Activated naive CD8-positive, alpha-beta T cell treated with anti-CD3 and anti-CD28 coated beads, Interleukin-2, amount 50 U/mL, for 24 hours (primary cell): ENCODE measurements around the gene ANXA11.
"Not testable (repeated sequence)": the region's sequence is repeated elsewhere in the genome, so short reads cannot be mapped to it uniquely, and the experiment has no call there.

ENCODE experiments used
- ATAC-seq: fragments of 150-1000 bp; cut with Tn5 transposase; one replicate; pipeline ENCODE4 v1.10.0; 2021
- DNase-seq: peaks from one replicate; pipeline ENCODE4 v3.0.0; 2021
- H3K27ac Mint-ChIP-seq: one replicate; pipeline ENCODE4 v1.8.0; 2021; ENCODE audit warnings: mild to moderate bottlenecking, mixed read lengths
- H3K27me3 Mint-ChIP-seq: one replicate; pipeline ENCODE4 v1.8.0; 2021; ENCODE audit warnings: mixed read lengths
- H3K36me3 Mint-ChIP-seq: one replicate; pipeline ENCODE4 v1.8.0; 2021; ENCODE audit warnings: low read depth, mixed read lengths
- H3K4me1 Mint-ChIP-seq: one replicate; pipeline ENCODE4 v1.8.0; 2021; ENCODE audit warnings: mixed read lengths
- H3K4me3 Mint-ChIP-seq: one replicate; pipeline ENCODE4 v1.8.0; 2021; ENCODE audit warnings: mild to moderate bottlenecking, moderate library complexity, mixed read lengths
- H3K9me3 Mint-ChIP-seq: one replicate; pipeline ENCODE4 v1.8.0; 2021; ENCODE audit warnings: mixed read lengths

ANXA11 gene

DNA sequence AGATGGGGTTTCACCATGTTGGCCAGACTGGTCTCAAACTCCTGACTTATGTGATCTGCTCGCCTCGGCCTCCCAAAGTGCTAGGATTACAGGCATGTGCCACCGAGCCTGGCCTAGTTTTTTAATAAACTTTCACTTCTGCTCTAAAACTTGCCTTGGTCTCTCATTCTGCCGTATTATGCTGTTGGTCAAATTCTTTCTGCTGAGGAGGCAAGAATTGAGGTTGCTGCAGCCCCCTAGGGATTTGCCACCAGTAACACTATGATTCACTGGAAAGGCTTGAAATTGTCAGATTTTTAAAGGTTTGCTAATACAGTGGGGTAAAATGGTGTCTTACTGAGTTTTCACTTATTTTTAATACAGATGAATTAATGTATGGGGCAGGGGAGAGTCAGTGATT, 21.4 kb upstream of the ANXA11 start:
- H3K36me3 Mint-ChIP-seq, H3K27me3 Mint-ChIP-seq, H3K9me3 Mint-ChIP-seq, H3K27ac Mint-ChIP-seq, ATAC-seq, H3K4me1 Mint-ChIP-seq, H3K4me3 Mint-ChIP-seq, DNase-seq: not testable (repeated sequence)

GRCh38 chr10:80223031-80223419, 17.7 kb upstream of the ANXA11 start:
- H3K9me3 Mint-ChIP-seq, H3K4me1 Mint-ChIP-seq, H3K4me3 Mint-ChIP-seq, ATAC-seq, H3K27ac Mint-ChIP-seq, DNase-seq, H3K27me3 Mint-ChIP-seq, H3K36me3 Mint-ChIP-seq: not testable (repeated sequence)

DNA sequence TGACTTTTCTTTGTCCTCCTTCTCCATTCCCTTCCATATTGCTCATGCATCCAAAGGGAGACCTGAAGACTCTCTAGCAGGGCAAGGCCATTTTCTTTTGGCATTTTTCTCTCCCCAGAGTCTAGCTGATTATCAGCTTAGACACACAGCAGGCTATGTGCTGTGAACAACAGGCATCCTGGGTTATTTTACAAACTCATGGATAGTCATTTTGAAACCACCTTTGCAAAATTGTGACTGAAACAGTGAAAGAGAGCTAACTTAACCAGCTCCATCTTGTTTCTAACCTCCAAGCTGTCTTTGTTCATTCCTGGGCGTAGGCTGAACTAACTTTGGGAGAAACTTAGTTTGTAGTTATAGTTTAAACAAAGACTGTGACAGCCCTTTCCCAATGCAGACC, 13.5 kb upstream of the ANXA11 start:
- DNase-seq, H3K4me3 Mint-ChIP-seq, H3K27me3 Mint-ChIP-seq, H3K9me3 Mint-ChIP-seq, H3K36me3 Mint-ChIP-seq, H3K27ac Mint-ChIP-seq, H3K4me1 Mint-ChIP-seq: not testable (repeated sequence)
- peak; percentile 46 for ATAC-seq

GRCh38 chr10:80214368-80214982, 9.1 kb upstream of the ANXA11 start:
- not testable (repeated sequence) for ATAC-seq, H3K27ac Mint-ChIP-seq, H3K27me3 Mint-ChIP-seq, H3K36me3 Mint-ChIP-seq, H3K4me3 Mint-ChIP-seq, H3K4me1 Mint-ChIP-seq, DNase-seq, H3K9me3 Mint-ChIP-seq

DNA sequence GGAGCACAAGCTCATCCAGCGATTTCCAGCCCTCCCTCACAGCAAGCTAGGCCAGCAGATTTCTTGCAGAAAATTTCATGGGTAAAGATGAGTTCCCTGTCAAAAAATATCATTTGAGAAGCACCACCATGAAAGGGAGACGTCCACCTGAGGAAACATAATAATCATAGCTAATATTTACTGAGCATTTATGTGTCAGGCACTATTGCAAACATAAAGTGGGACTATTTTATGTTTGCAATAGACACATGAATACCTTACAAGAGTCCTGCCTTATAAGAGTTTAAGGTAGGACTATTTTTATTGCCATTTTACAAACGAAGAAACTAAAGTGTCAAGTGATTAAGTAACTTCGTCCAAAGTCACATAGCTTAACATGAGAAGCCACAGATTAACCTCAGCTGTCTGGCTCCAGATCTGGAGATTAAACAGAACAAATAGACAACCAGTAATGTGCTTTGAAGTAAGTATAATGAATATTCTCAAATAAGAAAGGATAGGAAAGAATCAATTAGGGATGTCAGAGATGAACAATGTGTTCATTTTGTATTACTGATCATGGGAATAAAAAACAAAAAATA, 7.3 kb upstream of the ANXA11 start:
- not testable (repeated sequence) for DNase-seq, H3K36me3 Mint-ChIP-seq, H3K27me3 Mint-ChIP-seq, H3K9me3 Mint-ChIP-seq, ATAC-seq, H3K4me3 Mint-ChIP-seq, H3K27ac Mint-ChIP-seq, H3K4me1 Mint-ChIP-seq

GRCh38 chr10:80211786-80212185, 6.4 kb upstream of the ANXA11 start:
- no peak overlapping the region for H3K27ac Mint-ChIP-seq
- H3K4me1 Mint-ChIP-seq = peaks cover 4% of the 10 kb centered on the region
- peaks cover 2% of the 10 kb centered on the region for H3K27me3 Mint-ChIP-seq
- H3K36me3 Mint-ChIP-seq = no peaks in the 10 kb centered on the region
- no peak overlapping the region for H3K4me3 Mint-ChIP-seq
- no peak for DNase-seq
- H3K9me3 Mint-ChIP-seq = no peaks in the 10 kb centered on the region
- no peak for ATAC-seq

GRCh38 chr10:80210259-80210658, 4.9 kb upstream of the ANXA11 start:
- H3K36me3 Mint-ChIP-seq = no peaks in the 10 kb centered on the region
- H3K27me3 Mint-ChIP-seq = no peaks in the 10 kb centered on the region
- no peak overlapping the region for H3K27ac Mint-ChIP-seq
- H3K9me3 Mint-ChIP-seq = no peaks in the 10 kb centered on the region
- H3K4me1 Mint-ChIP-seq = peaks cover 16% of the 10 kb centered on the region
- no peak for DNase-seq
- no peak overlapping the region for H3K4me3 Mint-ChIP-seq
- ATAC-seq = no peak

- Mint-ChIP-seq H3K4me1 (peaks cover 29% of the 10 kb centered on the region), H3K9me3 (no peaks in the 10 kb centered on the region), H3K36me3 (peaks cover 2% of the 10 kb centered on the region), H3K27ac (no peak overlapping the region), H3K27me3 (no peaks in the 10 kb centered on the region), H3K4me3 (no peak overlapping the region)
- ATAC-seq = no peak
- no peak for DNase-seq
These were observed 2.5 kb upstream of the ANXA11 start for GRCh38 chr10:80207768-80208370.

DNA sequence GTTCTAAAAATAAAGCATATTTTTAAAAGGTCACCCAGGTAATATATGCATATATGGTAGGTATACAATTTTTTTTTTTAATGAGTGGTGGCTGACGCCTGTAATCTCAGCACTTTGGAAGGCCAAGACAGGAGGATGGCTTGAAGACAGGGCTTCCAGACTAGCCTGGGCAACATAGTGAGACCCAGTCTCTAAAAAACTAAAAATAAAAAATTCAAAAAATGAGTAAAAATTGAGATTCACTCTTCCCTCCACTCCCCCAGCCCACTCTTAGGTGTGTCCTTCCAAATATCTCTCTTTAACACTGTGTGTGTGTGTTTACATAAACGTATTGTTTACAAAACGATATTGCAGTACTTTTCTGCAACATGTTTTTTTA, 929 bp upstream of the ANXA11 start:
- Mint-ChIP-seq H3K36me3 (peaks cover 7% of the 10 kb centered on the region), H3K27me3 (no peaks in the 10 kb centered on the region), H3K4me1 (peaks cover 45% of the 10 kb centered on the region), H3K4me3 (peak overlapping the region; percentile 81), H3K9me3 (no peaks in the 10 kb centered on the region), H3K27ac (peak overlapping the region; percentile 90)
- ATAC-seq (no peak), DNase-seq (no peak)

- H3K4me3 Mint-ChIP-seq = peak overlapping the region; percentile 91
- no peaks in the 10 kb centered on the region for H3K27me3 Mint-ChIP-seq
- peak; percentile 36 for DNase-seq
These were observed 460 bp downstream of the ANXA11 start for GRCh38 chr10:80204677-80205476.

DNA sequence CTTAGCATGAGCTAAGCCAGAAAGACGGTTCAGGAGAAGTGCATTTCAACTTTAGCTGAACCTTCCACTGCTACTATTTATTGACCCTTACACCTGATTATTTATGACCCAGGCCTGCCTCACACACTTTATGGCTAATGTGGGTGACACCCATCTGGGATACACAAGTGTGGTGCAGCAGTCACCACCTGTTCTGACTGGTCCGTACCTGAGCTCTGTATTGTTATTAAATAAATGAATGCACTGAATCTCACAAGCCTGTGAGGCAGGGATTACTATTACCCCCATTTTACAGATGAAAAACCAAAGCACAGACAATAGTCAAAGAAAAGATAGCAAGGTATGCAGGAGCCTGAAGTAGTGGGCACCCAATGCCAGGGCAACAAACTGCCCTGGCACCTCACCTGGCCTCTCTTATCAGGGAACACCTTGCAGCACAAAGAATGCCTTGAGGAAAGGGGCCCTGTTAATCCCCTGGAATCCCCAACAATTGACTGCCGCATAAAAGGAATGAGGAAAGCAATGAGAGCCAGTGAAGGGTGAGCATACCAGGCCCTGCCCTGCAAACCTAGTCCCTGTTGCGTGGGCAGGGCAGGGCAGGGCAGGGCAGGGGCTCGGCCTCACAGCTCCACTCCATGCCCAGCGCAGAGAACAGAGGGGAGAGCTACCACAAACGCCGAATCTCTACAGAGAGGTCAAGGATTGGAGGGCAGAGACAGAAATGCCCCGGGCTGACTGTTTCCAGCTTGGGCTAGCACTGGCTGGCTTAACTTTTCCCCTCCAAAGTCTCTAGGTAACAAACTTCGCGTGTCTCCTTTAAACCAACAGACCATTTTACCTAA, 1.3 kb downstream of the ANXA11 start:
- H3K4me3 Mint-ChIP-seq = peak overlapping the region; percentile 91
- H3K27ac Mint-ChIP-seq = peak overlapping the region; percentile 81
- H3K9me3 Mint-ChIP-seq = no peaks in the 10 kb centered on the region
- H3K27me3 Mint-ChIP-seq = no peaks in the 10 kb centered on the region
- no peak for ATAC-seq
- H3K36me3 Mint-ChIP-seq = peaks cover 15% of the 10 kb centered on the region
- peaks cover 60% of the 10 kb centered on the region for H3K4me1 Mint-ChIP-seq
- DNase-seq = no peak

More at GRCh38 chr10:80204677-80205476, 460 bp downstream of the ANXA11 start:
- no peak for ATAC-seq
- Mint-ChIP-seq H3K27ac (peak overlapping the region; percentile 81), H3K36me3 (peaks cover 15% of the 10 kb centered on the region), H3K4me1 (peaks cover 58% of the 10 kb centered on the region), H3K9me3 (no peaks in the 10 kb centered on the region)

DNA sequence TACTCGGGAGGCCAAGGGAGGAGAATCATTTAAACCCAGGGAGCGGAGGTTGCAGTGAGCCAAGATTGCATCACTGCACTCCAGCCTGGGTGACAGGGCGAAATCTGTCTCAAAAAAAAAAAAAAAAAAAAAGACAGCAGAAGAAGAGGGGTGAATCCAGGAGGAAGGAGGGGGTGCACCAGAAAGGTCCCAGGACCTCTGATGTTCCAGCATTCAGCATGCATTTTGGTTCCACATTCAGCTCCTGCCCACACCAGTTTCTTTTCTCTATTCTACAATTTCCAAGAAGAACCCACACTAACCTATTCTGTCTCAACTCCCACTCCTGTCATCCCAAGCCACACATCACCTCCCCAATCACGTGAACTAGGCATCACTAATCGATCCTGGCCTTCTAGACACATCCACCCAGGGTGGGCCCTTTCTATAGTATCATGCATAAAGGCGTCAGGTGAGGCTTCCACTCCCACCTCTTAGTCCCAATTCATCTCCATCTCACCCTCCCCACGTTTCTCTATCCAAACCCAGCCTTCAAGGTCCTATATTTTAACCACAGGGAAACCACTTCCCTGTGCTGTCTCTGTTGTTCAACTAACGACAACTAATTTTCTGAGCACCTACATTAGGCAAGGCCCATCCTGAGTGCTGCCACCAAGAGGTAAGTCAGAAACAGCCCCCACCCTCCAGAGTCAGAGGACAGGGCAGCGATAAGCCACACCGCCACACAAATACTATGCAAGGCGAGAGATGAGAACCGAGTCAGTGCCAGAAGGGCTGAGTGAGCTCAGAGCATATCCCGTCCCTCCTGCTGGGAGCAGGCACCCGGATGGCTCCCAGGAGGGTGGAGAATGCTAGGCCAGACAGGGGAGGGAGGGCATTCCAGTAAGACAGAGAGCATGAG, 2.2 kb downstream of the ANXA11 start:
- peak; percentile 67 for DNase-seq
- peak; percentile 72 for ATAC-seq
- H3K27ac Mint-ChIP-seq = peak overlapping the region; percentile 81
- peak overlapping the region; percentile 91 for H3K4me3 Mint-ChIP-seq
- peaks cover 66% of the 10 kb centered on the region for H3K4me1 Mint-ChIP-seq
- H3K9me3 Mint-ChIP-seq = no peaks in the 10 kb centered on the region
- H3K36me3 Mint-ChIP-seq = peaks cover 15% of the 10 kb centered on the region
- H3K27me3 Mint-ChIP-seq = no peaks in the 10 kb centered on the region

- DNase-seq, H3K9me3 Mint-ChIP-seq, ATAC-seq, H3K27me3 Mint-ChIP-seq: not testable (repeated sequence)
- peaks cover 15% of the 10 kb centered on the region for H3K36me3 Mint-ChIP-seq
- peak overlapping the region; percentile 91 for H3K4me3 Mint-ChIP-seq
- peak overlapping the region; percentile 81 for H3K27ac Mint-ChIP-seq
- H3K4me1 Mint-ChIP-seq = peaks cover 73% of the 10 kb centered on the region
These were observed 2.8 kb downstream of the ANXA11 start for GRCh38 chr10:80202530-80202929.
